Body of pancreas (tissue), 4 donors: ENCODE results near the gene L1CAM.

Source experiments
- CTCF ChIP-seq, 7 experiments: fragments of 450-650 bp in 4 of 7; fragments of 200-600 bp in 3 of 7; sonication (generic) in 3 of 7; IDR thresholded peaks; one replicate each; pipeline ENCODE4 v1.5.1; 2016 to 2019; ENCODE audit warnings: antibody characterized with exemption in 7 of 7
- POLR2A ChIP-seq, 3 donors: fragments of 450-650 bp; IDR thresholded peaks; one replicate each; pipeline ENCODE4 v1.6.1; 2016; ENCODE audit warnings: antibody characterized with exemption in 3 of 3, mild to moderate bottlenecking in 2 of 3

- no peak for TF ChIP-seq CTCF (IDR thresholded peaks at IDR 0.05)
- no peak for TF ChIP-seq POLR2A (IDR thresholded peaks at IDR 0.05)
These were observed 34.6 kb upstream of the L1CAM start for GRCh38 chrX:153920546-153920945.
